ENCODE data around the gene WFS1.

- TF ChIP-seq, protein P1, sequence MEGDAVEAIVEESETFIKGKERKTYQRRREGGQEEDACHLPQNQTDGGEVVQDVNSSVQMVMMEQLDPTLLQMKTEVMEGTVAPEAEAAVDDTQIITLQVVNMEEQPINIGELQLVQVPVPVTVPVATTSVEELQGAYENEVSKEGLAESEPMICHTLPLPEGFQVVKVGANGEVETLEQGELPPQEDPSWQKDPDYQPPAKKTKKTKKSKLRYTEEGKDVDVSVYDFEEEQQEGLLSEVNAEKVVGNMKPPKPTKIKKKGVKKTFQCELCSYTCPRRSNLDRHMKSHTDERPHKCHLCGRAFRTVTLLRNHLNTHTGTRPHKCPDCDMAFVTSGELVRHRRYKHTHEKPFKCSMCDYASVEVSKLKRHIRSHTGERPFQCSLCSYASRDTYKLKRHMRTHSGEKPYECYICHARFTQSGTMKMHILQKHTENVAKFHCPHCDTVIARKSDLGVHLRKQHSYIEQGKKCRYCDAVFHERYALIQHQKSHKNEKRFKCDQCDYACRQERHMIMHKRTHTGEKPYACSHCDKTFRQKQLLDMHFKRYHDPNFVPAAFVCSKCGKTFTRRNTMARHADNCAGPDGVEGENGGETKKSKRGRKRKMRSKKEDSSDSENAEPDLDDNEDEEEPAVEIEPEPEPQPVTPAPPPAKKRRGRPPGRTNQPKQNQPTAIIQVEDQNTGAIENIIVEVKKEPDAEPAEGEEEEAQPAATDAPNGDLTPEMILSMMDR (IDR thresholded peaks at IDR 0.05; ENCODE audit: poor library complexity) = no peak
- TF ChIP-seq EZH2 (IDR thresholded peaks at IDR 0.05; ENCODE audit: borderline replicate concordance) = no peak
Measured at GRCh38 chr4:6318206-6318605, 48.6 kb downstream of the WFS1 start.
